Activated T-helper 1 cell treated with anti-CD3 and anti-CD28 coated beads, Interleukin-2, amount 50 U/mL, for 16 hours (primary cell): ENCODE results near the gene SSBP4.
A peak's percentile ranks its signal among the peaks of the same experiment; 100 is the strongest.

ENCODE experiments used
- DNase-seq, 2 donors: peaks; one replicate each; pipeline ENCODE4 v3.0.0-alpha.2; 2020; ENCODE audit warnings: low read depth in 1 of 2, low spot score in 1 of 2

Gene SSBP4

DNA sequence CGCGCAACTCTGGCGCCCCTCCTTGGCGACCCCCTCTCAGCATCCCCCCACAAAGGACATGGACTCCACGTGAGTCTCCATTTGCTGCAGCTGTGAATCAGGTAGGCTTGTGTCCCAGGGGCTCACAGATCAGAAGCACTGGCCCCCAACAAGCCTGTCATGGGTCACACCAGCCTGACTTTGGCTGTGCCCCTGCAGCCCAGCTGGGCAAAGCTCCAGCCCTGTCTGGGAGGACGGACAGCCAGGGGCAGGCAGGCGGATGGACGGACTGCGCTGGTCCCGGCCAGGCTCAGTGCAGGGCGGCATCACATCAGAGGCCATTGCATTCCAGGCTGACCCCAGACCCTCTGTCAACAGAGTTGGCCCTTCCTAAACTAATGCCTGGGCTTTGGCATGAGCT lies 47.2 kb downstream of the SSBP4 start:
- DNase-seq, result no peak

DNA sequence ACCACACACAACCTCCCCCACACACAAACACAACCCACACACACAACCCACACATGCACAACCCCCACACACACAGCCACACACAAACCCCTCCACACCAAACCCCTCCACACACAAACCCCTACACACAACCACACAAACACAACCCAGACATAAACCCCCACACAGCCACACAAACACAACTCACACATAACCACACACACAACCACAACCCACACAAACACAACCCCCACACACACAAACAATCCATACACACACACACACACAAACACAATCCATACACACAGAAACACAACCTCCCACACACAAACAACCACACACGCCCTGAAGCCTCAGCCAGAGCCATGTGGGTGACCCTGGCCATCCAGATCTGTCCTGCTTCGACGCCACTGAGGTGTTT lies 48.8 kb downstream of the SSBP4 start:
- no peak for DNase-seq

DNA sequence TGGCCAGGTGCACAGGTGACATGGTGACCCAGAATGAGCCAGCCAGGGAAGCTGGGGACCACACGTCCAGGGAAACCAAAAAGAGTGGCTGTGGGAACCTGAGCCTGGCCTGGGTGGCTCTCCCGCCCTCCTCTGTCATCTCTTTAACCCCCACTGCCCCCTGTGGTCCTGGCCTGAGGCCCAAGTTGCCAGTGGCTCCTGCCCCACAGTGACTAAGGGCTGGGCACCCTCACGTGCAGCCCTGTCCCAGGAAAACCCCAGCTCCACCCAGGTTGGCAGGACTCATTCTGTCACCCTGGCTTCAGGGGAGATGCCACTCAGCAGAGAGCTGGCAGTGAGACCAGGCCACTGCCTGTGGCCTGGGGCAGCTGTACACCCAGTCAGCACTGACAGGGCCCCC lies 49.3 kb downstream of the SSBP4 start:
- DNase-seq, result no peak

DNA sequence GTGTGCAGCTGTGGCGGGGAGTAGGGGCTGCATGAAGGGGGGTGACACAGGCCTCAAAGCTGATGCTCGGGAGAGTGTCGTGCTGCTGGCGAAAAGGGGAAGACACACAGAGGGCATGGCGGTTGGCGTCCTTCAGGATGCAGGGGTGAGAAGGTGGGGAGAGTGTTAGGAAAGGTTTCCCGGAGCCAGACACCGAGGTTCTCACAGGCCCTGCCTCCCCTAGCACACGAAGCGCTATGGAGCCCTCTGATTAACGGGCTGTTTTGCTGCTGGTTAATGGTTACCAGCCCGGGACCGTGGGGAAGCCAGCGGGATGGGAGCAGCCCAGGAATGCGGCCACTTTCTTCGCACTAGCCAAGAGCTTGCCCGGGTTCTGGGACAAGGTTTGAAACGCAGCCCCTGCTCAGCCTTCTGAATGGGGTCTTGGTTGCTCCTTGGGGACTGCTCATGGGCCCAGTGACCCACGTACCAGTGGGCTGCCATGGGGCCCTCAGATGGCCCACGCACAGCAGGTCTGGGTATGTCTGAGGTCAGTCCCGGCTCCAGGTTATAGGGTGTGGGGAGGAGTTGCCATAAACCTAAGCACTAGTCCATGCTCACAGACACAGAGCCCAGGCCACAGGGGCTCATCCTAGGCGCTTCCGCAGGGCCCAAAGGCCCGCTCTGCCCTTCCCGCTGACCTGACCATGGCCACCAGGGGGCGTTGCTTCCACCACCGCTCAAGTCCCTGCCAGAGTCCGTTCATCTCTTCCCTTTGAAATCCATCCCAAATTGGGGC lies 50.1 kb downstream of the SSBP4 start:
- peak; percentile 45 to 48 for DNase-seq

DNA sequence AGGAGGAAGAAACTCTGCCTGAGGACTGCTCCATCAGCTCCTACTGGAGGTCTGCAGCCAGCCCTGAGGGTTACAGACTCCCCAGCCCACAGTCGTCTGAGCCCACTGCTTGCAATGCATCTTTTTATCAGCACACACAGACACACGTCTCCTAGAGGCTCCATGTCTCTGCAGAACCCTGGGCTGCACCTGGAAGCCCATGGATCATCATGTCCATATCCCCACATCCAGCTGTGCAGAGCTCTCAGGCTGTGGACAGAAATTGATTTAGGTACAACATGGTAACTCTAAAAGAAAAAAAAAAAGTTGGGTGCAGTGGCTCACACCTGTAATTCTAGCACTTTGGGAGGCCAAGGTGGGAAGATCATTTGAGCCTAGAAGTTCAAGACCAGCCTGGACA lies 51.6 kb downstream of the SSBP4 start:
- no peak for DNase-seq

DNA sequence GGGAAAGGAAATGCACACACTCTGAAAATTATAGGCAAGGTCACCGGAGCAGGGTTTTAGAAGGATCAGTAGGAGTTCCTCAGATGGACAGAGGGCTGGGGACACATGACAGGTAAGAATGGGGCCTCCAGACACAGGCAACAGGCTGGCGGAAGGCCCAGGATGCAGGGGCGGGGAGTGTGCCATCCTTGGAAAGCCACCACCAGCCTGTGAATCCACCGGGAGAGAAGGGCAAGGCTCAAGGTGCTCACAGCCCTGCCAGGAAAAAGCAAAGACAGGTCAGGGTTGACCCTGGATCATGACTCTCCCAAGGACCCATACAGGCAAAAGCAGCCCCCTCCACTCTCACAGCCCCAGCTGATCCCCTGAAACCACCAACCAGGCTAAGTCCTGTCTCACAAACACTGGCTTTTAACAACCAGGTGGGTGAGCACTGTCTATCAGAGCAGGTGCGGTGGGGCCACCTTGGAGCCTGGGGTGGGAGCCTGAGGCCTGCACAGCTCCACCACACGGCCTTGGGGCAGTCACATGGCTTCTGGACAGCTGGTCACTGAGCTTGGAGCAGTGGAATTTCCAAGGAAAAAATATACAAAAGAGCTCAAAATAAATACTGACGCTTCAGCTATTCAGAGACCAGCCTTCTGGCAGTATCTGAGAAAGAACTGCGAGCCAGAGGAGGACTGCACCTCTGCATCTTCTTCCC lies 54.0 kb downstream of the SSBP4 start:
- no peak for DNase-seq

DNA sequence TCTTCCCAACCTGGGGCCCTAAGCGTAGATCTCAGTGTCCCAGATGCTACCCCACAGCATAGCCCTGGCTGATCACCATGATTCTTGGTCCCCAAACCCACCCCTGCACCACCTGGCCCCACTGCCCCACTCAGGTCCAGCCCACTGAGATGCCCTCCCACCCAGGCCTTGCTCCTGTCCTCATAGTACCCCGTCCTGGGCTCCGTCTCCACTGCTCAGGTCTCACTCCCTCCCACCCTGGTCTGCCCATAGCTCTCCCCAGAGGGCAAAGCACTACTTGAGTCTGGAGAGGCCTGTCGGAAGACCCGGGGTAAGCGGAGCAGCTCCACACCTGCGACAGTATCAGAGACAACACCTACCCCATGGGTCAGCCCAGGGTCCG lies 54.5 kb downstream of the SSBP4 start:
- DNase-seq, result no peak

DNA sequence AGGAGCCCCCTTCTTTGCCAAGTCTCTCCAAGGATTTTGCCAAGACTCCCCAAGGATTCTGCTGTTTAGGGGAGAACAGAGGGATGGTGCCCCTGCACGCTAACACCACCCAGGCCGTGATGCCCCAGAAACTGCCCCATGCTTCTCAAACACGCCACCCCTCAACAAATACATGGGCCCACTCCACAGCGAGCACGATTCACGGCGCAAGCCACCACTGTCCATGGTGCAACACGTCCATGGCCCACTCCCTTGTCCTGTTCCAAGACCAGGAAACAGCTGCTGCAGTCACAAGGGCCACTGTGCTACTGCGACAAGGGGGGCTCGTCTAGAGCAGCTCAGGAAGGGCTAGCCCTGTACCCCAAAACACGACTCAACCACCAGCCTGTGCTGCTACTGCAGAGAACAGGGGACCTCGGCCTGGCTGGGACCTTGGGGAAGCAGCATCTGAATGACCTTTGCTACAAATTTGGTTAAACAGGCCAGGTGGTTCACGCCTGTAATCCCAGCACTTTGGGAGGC lies 55.2 kb downstream of the SSBP4 start:
- no peak for DNase-seq

DNA sequence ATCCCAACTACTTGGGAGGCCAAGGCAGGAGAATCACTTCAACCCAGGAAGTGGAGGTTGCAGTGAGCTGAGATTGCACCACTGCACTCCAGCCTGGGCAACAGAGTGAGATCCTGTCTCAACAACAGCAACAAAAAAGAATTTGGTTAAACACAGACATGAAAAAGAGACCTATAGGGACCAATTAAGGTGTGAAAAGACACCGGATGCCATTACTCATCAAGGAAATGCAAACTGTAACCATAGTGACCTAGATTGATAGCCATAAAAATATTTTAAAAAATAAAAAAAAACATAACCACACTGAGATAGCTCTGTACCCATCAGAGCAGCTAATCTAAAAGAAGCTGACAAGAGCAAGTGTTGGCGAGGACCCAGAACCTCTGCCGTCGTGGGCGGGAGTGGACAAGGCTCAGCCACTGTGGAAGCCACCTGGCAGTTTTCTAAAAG lies 55.8 kb downstream of the SSBP4 start:
- no peak for DNase-seq

DNA sequence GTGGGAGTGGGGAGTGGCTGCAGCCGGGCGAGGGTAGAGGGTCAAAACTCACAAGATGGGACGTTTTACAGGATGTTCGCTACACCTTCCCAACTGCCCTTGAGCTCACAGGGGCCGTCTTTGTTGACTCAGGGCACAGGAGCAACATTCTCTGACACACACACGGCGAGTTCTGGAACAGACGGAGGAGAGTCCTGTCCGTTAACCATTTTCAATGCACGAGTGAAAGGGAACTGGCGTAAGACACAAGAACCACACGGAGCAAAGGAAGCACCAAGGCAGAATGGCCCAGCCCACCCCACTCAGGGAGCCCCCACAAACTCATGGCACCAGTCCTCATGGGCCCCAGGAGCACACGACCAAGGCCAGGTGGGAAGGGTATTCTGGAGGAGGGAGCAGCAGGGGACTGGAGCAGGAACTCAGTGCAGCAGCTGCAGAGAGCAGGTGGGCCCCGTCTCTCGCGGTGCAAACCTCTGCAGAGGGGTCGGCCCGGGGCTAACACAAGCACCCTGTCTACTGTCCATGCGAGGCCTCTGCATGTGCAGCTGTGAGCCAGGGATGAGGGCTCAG lies 56.6 kb downstream of the SSBP4 start:
- DNase-seq, result no peak

DNA sequence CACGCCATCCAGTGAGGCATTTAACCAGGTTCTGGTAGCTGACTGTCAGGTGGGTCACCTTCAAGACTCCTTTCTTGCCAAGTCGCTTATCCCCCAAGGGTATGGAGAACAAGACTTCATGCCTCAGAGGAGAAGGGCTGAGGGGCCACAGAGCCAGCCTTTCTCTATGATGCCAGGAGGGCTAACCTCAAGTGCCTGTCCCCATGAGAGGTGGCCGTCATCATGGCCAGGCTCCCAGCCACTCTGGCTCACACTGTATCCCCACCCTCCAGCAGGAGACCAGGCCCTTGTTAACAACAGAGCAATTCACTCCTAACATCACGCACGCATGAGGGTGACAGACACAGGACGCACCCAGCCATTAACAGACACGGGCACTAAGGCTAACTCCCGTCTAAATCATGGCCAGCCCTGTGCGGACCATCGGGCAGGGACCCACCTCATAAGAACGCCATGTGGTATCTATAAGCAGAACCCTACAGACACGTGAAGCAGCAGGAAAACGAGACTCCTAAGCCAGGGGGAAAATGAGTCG lies 57.4 kb downstream of the SSBP4 start:
- no peak for DNase-seq

DNA sequence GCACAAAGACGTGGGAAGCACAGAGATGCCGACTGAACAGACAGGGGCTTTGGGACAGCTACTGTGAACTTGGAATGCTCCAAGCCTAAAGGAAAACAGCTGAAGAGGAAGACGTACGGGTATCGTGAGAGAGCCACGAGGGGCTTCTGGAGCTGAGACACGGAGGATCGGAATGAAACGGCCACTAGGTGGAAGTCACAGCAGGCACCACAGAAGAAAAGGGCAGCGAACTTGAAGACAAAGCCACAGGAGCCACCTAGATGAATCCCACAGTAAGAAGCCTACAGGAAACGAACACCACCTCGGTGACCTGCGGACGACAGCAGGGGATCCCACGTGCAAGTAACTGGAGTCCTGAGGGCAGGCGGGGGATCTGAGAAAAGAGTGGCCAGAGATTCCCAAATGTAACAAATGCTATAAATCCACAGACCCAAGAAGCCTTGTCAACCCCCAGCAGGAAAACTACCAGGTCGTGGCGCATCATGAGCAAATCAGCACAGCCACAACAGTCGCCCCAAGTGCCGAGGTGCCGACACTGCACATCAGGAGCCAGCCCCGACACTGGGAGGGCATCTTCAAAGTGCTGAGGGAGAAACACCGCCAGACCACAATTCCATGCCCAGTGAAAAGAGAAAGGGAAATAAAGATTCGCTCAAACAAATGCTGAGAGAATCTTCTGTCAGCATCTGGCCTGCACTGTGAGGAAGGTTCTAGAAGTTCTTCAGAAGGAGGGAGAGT lies 58.0 kb downstream of the SSBP4 start:
- no peak for DNase-seq

DNA sequence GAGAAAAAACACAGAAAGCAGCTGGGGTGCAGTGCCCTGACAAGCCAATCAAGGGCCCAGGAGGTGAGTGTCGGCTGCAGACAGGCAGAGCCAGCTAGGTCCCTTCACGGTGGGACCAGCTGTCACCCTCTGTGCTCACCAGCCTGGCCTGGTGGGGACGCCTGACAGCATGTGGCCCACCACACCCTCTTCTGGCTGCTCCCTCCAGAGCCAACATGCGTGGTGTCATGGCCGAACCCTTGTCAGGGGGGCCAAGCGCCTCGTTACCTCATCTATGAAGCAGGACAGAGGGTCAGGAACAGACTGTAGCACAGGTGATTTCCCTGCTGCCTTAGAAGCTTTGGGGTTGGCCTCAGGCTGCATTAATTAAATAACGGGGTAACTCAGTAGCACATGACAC lies 58.8 kb downstream of the SSBP4 start:
- DNase-seq, result no peak

DNA sequence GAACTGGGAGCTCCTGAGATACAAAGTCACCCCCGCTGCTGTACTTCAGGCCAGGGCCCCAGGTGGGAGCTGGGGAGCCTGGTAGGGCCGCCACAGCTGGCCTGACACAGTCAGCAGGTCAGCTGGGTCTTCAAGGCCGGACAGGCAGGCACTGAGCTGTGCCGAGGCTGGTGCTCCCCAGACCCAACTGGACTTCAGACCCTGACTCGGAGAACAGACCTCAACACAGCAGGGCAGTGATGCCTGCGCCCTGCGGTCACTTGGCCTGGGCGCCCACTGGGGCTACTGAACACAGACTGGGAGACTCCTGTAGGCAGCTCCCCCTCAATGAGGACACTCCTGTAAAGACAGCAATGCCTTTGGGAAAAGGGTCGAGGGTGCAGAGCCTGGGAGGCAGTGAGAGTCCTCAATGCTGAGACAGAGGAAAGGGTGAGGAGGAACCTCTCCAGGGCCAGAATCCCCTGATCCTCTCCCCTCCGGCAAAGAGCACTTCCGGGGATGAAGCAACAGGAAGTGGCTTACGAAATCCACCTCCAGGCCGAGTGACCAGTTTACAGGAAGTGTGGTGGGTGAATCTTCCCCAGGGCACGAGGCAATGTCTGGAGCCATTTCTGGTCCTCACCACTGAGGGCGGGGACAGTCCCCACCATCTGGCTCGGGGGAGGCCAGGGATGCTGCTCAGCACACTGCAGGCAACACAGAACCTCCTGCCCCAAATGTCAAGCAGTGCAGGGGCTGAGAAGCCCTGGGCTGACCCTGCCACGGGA lies 59.5 kb downstream of the SSBP4 start:
- peak in 1 of 2 donors; percentile 24 for DNase-seq

DNA sequence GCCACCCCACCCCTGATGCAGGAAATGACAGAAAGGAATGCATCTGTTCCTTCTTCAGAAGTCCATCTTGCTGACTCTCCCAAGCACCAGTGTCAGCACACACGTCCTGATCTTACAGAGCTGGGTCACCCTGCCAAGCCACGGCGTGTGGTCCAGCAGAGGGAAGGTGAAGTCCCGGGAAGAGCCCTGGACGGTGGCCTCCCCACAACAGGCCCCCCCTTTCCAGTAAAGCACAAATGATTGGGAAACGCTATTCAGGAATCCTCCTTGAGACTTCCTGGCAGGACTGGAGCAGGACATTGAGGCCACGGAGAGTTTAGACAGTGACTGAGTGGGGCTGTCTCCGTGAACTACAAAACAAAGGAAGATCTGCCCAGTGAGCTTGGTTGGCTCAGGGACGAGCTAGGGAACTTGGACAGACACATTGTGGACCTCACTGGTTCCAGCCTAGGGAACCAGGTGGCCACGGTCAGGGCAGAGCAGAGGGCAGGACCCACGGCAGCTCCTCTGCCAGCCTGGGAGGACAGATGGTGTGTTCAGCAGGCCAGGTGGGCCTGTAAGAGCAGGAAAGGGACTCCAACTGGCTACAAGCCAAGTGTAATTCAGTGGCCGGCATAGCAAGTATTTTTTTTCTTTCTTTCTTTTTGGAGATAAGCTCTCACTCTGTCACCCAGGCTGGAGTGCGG lies 61.0 kb downstream of the SSBP4 start:
- no peak for DNase-seq

DNA sequence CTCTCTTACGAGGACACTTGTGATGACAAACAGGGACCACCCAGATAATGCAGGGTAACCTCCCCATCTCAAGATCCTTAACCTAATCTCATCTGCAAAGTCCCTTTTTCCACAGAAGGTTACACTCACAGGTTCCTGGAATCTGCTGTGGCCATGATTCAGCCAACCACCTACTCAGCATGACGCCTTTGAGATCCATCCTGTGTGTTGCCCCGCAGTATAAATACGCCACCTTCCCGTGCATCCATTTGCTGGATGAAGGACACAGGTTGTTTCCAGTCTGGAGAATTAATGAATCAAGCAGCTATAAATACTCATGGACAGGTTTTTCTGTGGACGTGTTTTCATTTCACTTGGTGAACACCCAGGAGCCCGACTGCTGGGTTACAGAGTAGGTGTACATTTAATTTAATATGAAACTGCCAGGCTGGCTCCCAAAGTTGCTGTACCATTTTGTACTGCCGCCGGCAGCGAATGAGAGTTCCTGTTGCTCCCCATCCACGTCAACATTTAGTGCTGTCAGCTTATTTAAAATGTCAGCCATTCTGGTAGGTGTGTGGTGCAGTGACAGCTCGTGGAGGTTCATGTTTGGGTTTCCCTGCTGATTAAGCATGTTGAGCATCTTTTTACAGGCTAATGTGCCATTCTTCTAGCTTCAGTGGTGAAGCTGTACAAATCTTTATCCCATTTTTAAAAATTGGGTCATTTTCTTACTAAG lies 62.5 kb downstream of the SSBP4 start:
- no peak for DNase-seq

DNA sequence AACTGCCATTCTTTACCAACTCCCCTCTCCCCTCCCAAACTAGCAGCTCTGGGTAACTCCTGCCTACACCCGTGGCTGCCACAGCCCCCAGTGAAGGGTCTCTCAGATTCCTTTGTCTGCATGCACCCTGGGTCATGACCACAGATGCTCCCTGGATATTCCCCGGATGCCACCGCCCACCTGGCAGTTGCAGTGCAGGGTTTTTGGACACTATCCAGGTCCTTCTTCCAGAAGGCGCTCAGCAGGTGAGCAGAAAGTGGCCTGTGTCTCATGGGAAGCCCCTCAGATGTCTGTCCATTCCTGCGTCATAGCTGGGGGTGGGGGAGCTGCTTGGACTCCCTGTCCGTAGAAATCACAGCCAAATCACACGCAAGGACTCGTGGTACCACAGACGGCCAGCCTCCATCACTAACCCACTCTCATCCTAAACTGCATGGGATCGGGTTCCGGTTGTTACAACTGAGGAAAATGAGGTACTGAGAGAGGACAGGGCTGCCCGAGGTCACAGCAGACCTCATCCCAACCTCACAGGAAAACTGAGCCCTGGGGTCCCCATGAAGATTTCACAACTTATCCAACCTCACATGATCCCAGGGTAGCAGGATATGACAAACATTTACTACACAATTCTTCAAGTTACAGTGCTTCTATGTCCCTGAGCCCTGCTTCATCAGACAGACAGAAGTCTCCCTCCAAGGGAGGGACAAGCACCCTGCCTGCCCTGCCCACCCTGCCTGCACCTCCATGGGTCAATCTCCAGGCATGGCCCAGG lies 64.1 kb downstream of the SSBP4 start:
- no peak for DNase-seq
